K562 (cell line): ENCODE measurements around the gene OR51S1. TPM values are rescaled to one million over a fixed set of nuclear protein-coding genes. Genes with fewer than 3 reads are reported as not detected.

ENCODE experiments used
- ATAC-seq: fragments of 200-7000 bp; cut with Tn5 transposase; 3 replicates; pipeline ENCODE4 v1.9.1; 2020; ENCODE audit warnings: moderate library complexity
- BruUV-seq: library from RNA; stranded (reverse); fragments of 400-500 nt; replicated peaks from 2 replicates; lab custom pipeline; 2021; lab: Mats Ljungman, UMichigan
- CTCF ChIA-PET: fragments of 300-600 bp; formaldehyde crosslinking; extraction: SDS; loops from one replicate; lab custom pipeline; 2021; ENCODE audit warnings: low intra/inter-chr PET ratio; lab: Yijun Ruan, JAX
- POLR2A ChIA-PET: fragments of 300-600, 350-650 bp; sonication (Branson Sonifier 250); formaldehyde crosslinking; extraction: SDS; loops from one replicate; lab custom pipeline; 2021; ENCODE audit warnings: antibody characterized with exemption, inconsistent platforms; lab: Yijun Ruan, JAX
- DNase-seq, 4 experiments: peaks; one replicate each; pipeline versions ENCODE4 v3.0.0 to v3.0.0-alpha.2; 2011 to 2018; ENCODE audit warnings: low spot score in 3 of 4, mixed read lengths in 3 of 4; ENCODE audit errors: extremely low read depth in 1 of 4
- FAIRE-seq: peaks from 2 replicates; lab custom pipeline; 2011; peaks lifted over from hg19 to GRCh38; lab: Jason Lieb, UNC
- H2AFZ ChIP-seq: 2 replicates; pipeline ENCODE4 v1.6.0; 2011; ENCODE audit warnings: low read depth, low read length, control low read depth, inconsistent platforms
- H3K27ac ChIP-seq: fragments of 200-600 bp; 3 replicates; pipeline ENCODE4 v1.8.0; 2011; ENCODE audit warnings: low read depth, mild to moderate bottlenecking, control low read depth, inconsistent platforms, low read length, moderate library complexity, mixed read lengths; ENCODE audit errors: extremely low read depth
- H3K27me3 ChIP-seq, 2 experiments: fragments of 300-600 bp in 1 of 2; 2 replicates in 1 of 2; 3 replicates in 1 of 2; pipeline versions ENCODE4 v1.6.0 to v1.8.0; 2011; ENCODE audit warnings: inconsistent platforms in 2 of 2, low read length in 2 of 2, mild to moderate bottlenecking in 1 of 2, mixed read lengths in 1 of 2, moderate library complexity in 1 of 2; ENCODE audit not compliant: control insufficient read depth in 2 of 2, insufficient read depth in 2 of 2
- H3K36me3 ChIP-seq: fragments of 300-600 bp; 3 replicates; pipeline ENCODE4 v1.8.0; 2011; ENCODE audit warnings: mild to moderate bottlenecking, low read length, inconsistent platforms; ENCODE audit not compliant: control insufficient read depth, insufficient read depth
- H3K4me1 ChIP-seq, 2 experiments: fragments of 200-600 bp in 1 of 2; replicated peaks in 1 of 2; 2 replicates in 1 of 2; 3 replicates in 1 of 2; pipeline versions ENCODE4 v1.5.1 to v1.8.0; 2011; ENCODE audit warnings: inconsistent platforms in 2 of 2, low read length in 2 of 2, mild to moderate bottlenecking in 1 of 2, mixed read lengths in 1 of 2, moderate library complexity in 1 of 2; ENCODE audit not compliant: control insufficient read depth in 2 of 2, insufficient read depth in 2 of 2
- H3K4me2 ChIP-seq: 2 replicates; pipeline ENCODE4 v1.6.1; 2011; ENCODE audit warnings: low read length, control low read depth, inconsistent platforms, mixed read lengths; ENCODE audit not compliant: insufficient read depth
- H3K4me3 ChIP-seq: fragments of 200-600 bp; sonication (generic), shearing (Covaris generic); 2 replicates; pipeline ENCODE4 v1.5.1; 2016; ENCODE audit warnings: control low read depth, inconsistent platforms
- H3K79me2 ChIP-seq: fragments of 200-600 bp; 3 replicates; pipeline ENCODE4 v1.8.0; 2011; ENCODE audit warnings: low read length, inconsistent platforms; ENCODE audit not compliant: control insufficient read depth, insufficient read depth
- H3K9ac ChIP-seq, 2 experiments: 2 replicates each; pipeline versions ENCODE4 v1.6.0 to v1.6.1; 2011; ENCODE audit warnings: low read depth in 2 of 2, low read length in 2 of 2, control low read depth in 1 of 2, inconsistent platforms in 1 of 2, mild to moderate bottlenecking in 1 of 2, mixed read lengths in 1 of 2; ENCODE audit not compliant: insufficient read depth in 1 of 2
- H3K9me1 ChIP-seq: one replicate; pipeline ENCODE4 v1.6.0; 2011; ENCODE audit warnings: inconsistent platforms, mild to moderate bottlenecking, low read length, moderate library complexity; ENCODE audit not compliant: control insufficient read depth, insufficient read depth
- H3K9me3 ChIP-seq: replicated peaks from 2 replicates; pipeline ENCODE4 v1.5.1; 2011; ENCODE audit warnings: low read depth, low read length, inconsistent platforms; ENCODE audit not compliant: control insufficient read depth, insufficient read depth
- H4K20me1 ChIP-seq: replicated peaks from 2 replicates; pipeline ENCODE4 v1.6.1; 2011; ENCODE audit warnings: low read length, inconsistent platforms, mixed read lengths; ENCODE audit not compliant: control insufficient read depth, insufficient read depth
- ARID4B ChIP-seq: sonication (generic); formaldehyde crosslinking; IDR thresholded peaks from 2 replicates; pipeline ENCODE4 v1.8.0; 2022; ENCODE audit warnings: mild to moderate bottlenecking, missing genetic modification reagents
- ARNT ChIP-seq, 2 experiments: fragments of 450-650 bp; IDR thresholded peaks; 2 replicates each; pipeline ENCODE4 v1.6.1; 2016; ENCODE audit warnings: mild to moderate bottlenecking in 1 of 2
- CTCF ChIP-seq, 3 experiments: IDR thresholded peaks in 2 of 3; conservative IDR thresholded peaks in 1 of 3; 2 replicates each; pipeline ENCODE4 v1.5.1; 2011 to 2012; ENCODE audit warnings: low read length in 3 of 3, mild to moderate bottlenecking in 3 of 3, control low read depth in 2 of 3, improper control_type of control experiment in 1 of 3, inconsistent platforms in 1 of 3, low read depth in 1 of 3, mixed read lengths in 1 of 3, moderate library complexity in 1 of 3; ENCODE audit not compliant: insufficient read depth in 2 of 3
- NCOA1 ChIP-seq: fragments of 450-650 bp; IDR thresholded peaks from 2 replicates; pipeline ENCODE4 v1.6.1; 2016; ENCODE audit warnings: low read depth
- RBM34 ChIP-seq: fragments of 200-400 bp; formaldehyde crosslinking; IDR thresholded peaks from 2 replicates; pipeline ENCODE4 v1.6.1; 2018; ENCODE audit warnings: low read length, borderline replicate concordance; ENCODE audit not compliant: insufficient read depth
- XRCC5 ChIP-seq: fragments of 200-400 bp; formaldehyde crosslinking; IDR thresholded peaks from 2 replicates; pipeline ENCODE4 v1.6.1; 2017; ENCODE audit warnings: low read depth, mild to moderate bottlenecking, low read length
- ZBTB7A ChIP-seq: IDR thresholded peaks from 2 replicates; pipeline ENCODE4 v1.6.1; 2011; ENCODE audit warnings: low read depth, mild to moderate bottlenecking, low read length, moderate library complexity, borderline replicate concordance; ENCODE audit not compliant: control insufficient read depth
- in situ Hi-C: fragments of 300-500 bp; cut with MboI; formaldehyde crosslinking; loops from 4 replicates; pipeline ENCODE4 v1.15.0; 2018; ENCODE audit warnings: inconsistent platforms, mixed read lengths
- intact Hi-C: fragments of 100-400 bp; cut with micrococcal nuclease; formaldehyde crosslinking; loops from 2 replicates; pipeline ENCODE4 v1.14.2; 2022
- polyA plus RNA-seq, 8 experiments: library from polyadenylated mRNA; depleted of rRNA in 4 of 8; stranded (reverse) in 5 of 8; unstranded in 3 of 8; fragments of >200 nt; fragmentation: Nextera tagmentation in 2 of 8; fragmentation: Illumina TruSeq in 1 of 8; extraction: Ambion mirVana in 2 of 8; extraction: Trizol in 1 of 8; gene quantifications; 2 replicates each; pipeline versions ENCODE4 v1.2.1 to v1.2.3, GENCODE V29; 2011 to 2014; ENCODE audit warnings: inconsistent platforms in 1 of 8, missing spikeins in 1 of 8
- total RNA-seq, 7 experiments: library from RNA; depleted of rRNA in 6 of 7; stranded (reverse); fragments of >200 nt in 6 of 7; fragmentation: Illumina TruSeq in 2 of 7; extraction: Trizol in 2 of 7; gene quantifications; 2 replicates each; pipeline versions ENCODE4 v1.2.1 to v1.2.3, GENCODE V29; 2011 to 2021; ENCODE audit warnings: low replicate concordance in 1 of 7
- TF ChIP-seq, protein P1 (sequence below): IDR thresholded peaks from 3 replicates; pipeline ENCODE4 v1.6.1; 2011; ENCODE audit warnings: borderline replicate concordance, mild to moderate bottlenecking; ENCODE audit not compliant: insufficient read length, insufficient read depth

The OR51S1 gene
- total and polyA plus RNA-seq, 9 of the 15 experiments (the other 6 are each of a cell fraction or from before 2014, with no cell fraction given), result not detected

- TF ChIP-seq ARID4B (CRISPR knock-in tag), result no peak
- TF ChIP-seq RBM34, result no peak
Observed at GRCh38 chr11:4830346-4830745, 18.7 kb downstream of the OR51S1 start (continued).

- ChIA-PET CTCF (interaction anchor here (0.9 kb wide), 1 partner anchor 189 kb away, joined by 5 read pairs; the partner anchor contains the start of gene OR51D1), POLR2A (no interaction called here)
- H3K79me2 ChIP-seq, result no peaks in the 10 kb centered on the region
- H3K9me3 ChIP-seq, result no peaks in the 10 kb centered on the region
- H2AFZ ChIP-seq, result no peak overlapping the region
- FAIRE-seq, result no peak
- H3K9ac ChIP-seq, result no peak overlapping the region
- H3K4me3 ChIP-seq, result no peak overlapping the region
- no TSS peak for BruUV-seq
- in situ Hi-C loops, result no loop called here
- peak in 1 of 4 experiments; percentile 4 for DNase-seq
- H4K20me1 ChIP-seq, result no peaks in the 10 kb centered on the region
- ATAC-seq, result no peak
- no peak overlapping the region for H3K27ac ChIP-seq
- no peaks in the 10 kb centered on the region for H3K9me1 ChIP-seq
- no peak overlapping the region for H3K4me2 ChIP-seq
- intact Hi-C loops, result loop anchor here (2.0 kb wide), 1 partner anchor 190 kb away; the partner anchor contains the start of gene OR51D1
- H3K36me3 ChIP-seq, result no peaks in the 10 kb centered on the region
- H3K4me1 ChIP-seq, result no peaks in the 10 kb centered on the region
- H3K27me3 ChIP-seq, result peaks cover 2 to 6% of the 10 kb centered on the region in 2 experiments; a peak in 3 of 5 replicates
- TF ChIP-seq ZBTB7A (no peak), CTCF (IDR thresholded peaks at IDR 0.05 in 2 of 3, conservative IDR thresholded peaks at IDR 0.05 in 1 of 3; ENCODE audit: insufficient read depth in 2 of 3, low read depth in 1 of 3, low read length in 3 of 3) (peak; percentile 3 to 46 (median 24); a peak in 3 of 6 replicates), ARNT (IDR thresholded peaks at IDR 0.05) (no peak), NCOA1 (no peak), XRCC5 (no peak)
- TF ChIP-seq, protein P1, sequence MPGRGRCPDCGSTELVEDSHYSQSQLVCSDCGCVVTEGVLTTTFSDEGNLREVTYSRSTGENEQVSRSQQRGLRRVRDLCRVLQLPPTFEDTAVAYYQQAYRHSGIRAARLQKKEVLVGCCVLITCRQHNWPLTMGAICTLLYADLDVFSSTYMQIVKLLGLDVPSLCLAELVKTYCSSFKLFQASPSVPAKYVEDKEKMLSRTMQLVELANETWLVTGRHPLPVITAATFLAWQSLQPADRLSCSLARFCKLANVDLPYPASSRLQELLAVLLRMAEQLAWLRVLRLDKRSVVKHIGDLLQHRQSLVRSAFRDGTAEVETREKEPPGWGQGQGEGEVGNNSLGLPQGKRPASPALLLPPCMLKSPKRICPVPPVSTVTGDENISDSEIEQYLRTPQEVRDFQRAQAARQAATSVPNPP, result no peak
Observed at GRCh38 chr11:4826425-4826824, 22.6 kb downstream of the OR51S1 start.
